HEK293T (cell line): ENCODE data around the gene C3.
"Not testable (repeated sequence)": the region's sequence is repeated elsewhere in the genome, so short reads cannot be mapped to it uniquely, and the experiment has no call there.

Experiments used
- CTCF ChIA-PET: fragments of 350-600 bp; formaldehyde crosslinking; extraction: SDS; loops from one replicate; lab custom pipeline; 2021; ENCODE audit warnings: antibody characterized with exemption, inconsistent platforms; lab: Yijun Ruan, JAX
- POLR2A ChIA-PET: fragments of 350-600 bp; formaldehyde crosslinking; extraction: SDS; loops from one replicate; lab custom pipeline; 2020; ENCODE audit warnings: antibody characterized with exemption, inconsistent platforms; lab: Yijun Ruan, JAX
- DNase-seq: peaks from one replicate; pipeline ENCODE4 v3.0.0; 2012; ENCODE audit warnings: mixed read lengths; ENCODE audit errors: extremely low spot score
- ARNT ChIP-seq: fragments of 450-650 bp; IDR thresholded peaks from 2 replicates; pipeline ENCODE4 v1.6.1; 2017; ENCODE audit warnings: mild to moderate bottlenecking
- BHLHE40 ChIP-seq: fragments of 450-650 bp; IDR thresholded peaks from 2 replicates; pipeline ENCODE4 v1.6.1; 2016; ENCODE audit warnings: mild to moderate bottlenecking, moderate library complexity, borderline replicate concordance
- CTBP1 ChIP-seq: fragments of 450-650 bp; IDR thresholded peaks from 2 replicates; pipeline ENCODE4 v1.6.1; 2016; ENCODE audit warnings: borderline replicate concordance
- ELF4 ChIP-seq: fragments of 450-650 bp; IDR thresholded peaks from 2 replicates; pipeline ENCODE4 v1.6.1; 2017; ENCODE audit warnings: antibody characterized with exemption
- FOXA1 ChIP-seq: fragments of 450-650 bp; IDR thresholded peaks from 2 replicates; pipeline ENCODE4 v1.6.1; 2016; ENCODE audit warnings: mild to moderate bottlenecking
- FOXK2 ChIP-seq: fragments of 450-650 bp; IDR thresholded peaks from 2 replicates; pipeline ENCODE4 v1.6.1; 2016; ENCODE audit warnings: mild to moderate bottlenecking
- FOXM1 ChIP-seq: fragments of 450-650 bp; IDR thresholded peaks from 2 replicates; pipeline ENCODE4 v1.6.1; 2017; ENCODE audit warnings: mild to moderate bottlenecking, borderline replicate concordance
- HDGF ChIP-seq: fragments of 450-650 bp; IDR thresholded peaks from 2 replicates; pipeline ENCODE4 v1.6.1; 2017; ENCODE audit warnings: antibody characterized with exemption, borderline replicate concordance
- L3MBTL2 ChIP-seq: fragments of 450-650 bp; conservative IDR thresholded peaks from 2 replicates; pipeline ENCODE4 v1.6.1; 2016; ENCODE audit warnings: mild to moderate bottlenecking
- LEF1 ChIP-seq: fragments of 450-650 bp; IDR thresholded peaks from 2 replicates; pipeline ENCODE4 v1.6.1; 2017; ENCODE audit warnings: mild to moderate bottlenecking, borderline replicate concordance
- NFRKB ChIP-seq: fragments of 450-650 bp; IDR thresholded peaks from 2 replicates; pipeline ENCODE4 v1.6.1; 2016; ENCODE audit warnings: mild to moderate bottlenecking, moderate library complexity
- PKNOX1 ChIP-seq: fragments of 450-650 bp; IDR thresholded peaks from 2 replicates; pipeline ENCODE4 v1.6.1; 2016
- SP1 ChIP-seq: fragments of 450-650 bp; IDR thresholded peaks from 2 replicates; pipeline ENCODE4 v1.6.1; 2017
- SUZ12 ChIP-seq: fragments of 450-650 bp; IDR thresholded peaks from 2 replicates; pipeline ENCODE4 v1.6.1; 2016; ENCODE audit warnings: mild to moderate bottlenecking
- TARDBP ChIP-seq: fragments of 450-650 bp; IDR thresholded peaks from 2 replicates; pipeline ENCODE4 v1.6.1; 2016
- ZNF384 ChIP-seq: fragments of 450-650 bp; IDR thresholded peaks from 2 replicates; pipeline ENCODE4 v1.6.1; 2016

C3 gene

GRCh38 chr19:6712692-6713670, 7.5 kb downstream of the C3 start:
- DNase-seq, result no peak
- no peak for TF ChIP-seq ARNT
- TF ChIP-seq BHLHE40, result no peak
- no peak for TF ChIP-seq CTBP1
- no peak for TF ChIP-seq L3MBTL2
- no peak for TF ChIP-seq ELF4
- no peak for TF ChIP-seq ZNF384
- TF ChIP-seq HDGF, result no peak
- no peak for TF ChIP-seq SUZ12
- TF ChIP-seq NFRKB, result no peak
- TF ChIP-seq PKNOX1, result no peak
- TF ChIP-seq FOXK2, result no peak
- TF ChIP-seq LEF1, result no peak
- TF ChIP-seq SP1, result no peak
- TF ChIP-seq TARDBP, result no peak
- no peak for TF ChIP-seq FOXM1
- TF ChIP-seq FOXA1, result no peak
- ChIA-PET CTCF (no interaction called here), POLR2A (no interaction called here)

GRCh38 chr19:6712231-6712630, 8.2 kb downstream of the C3 start:
- ChIA-PET CTCF (no interaction called here), POLR2A (no interaction called here)
- no peak for DNase-seq
- TF ChIP-seq FOXM1, result no peak

- ChIA-PET CTCF (no interaction called here), POLR2A (no interaction called here)
- TF ChIP-seq FOXA1 (no peak), BHLHE40 (no peak), FOXK2 (no peak)
- no peak for DNase-seq
These were observed 8.8 kb downstream of the C3 start for GRCh38 chr19:6711605-6712004.

DNA sequence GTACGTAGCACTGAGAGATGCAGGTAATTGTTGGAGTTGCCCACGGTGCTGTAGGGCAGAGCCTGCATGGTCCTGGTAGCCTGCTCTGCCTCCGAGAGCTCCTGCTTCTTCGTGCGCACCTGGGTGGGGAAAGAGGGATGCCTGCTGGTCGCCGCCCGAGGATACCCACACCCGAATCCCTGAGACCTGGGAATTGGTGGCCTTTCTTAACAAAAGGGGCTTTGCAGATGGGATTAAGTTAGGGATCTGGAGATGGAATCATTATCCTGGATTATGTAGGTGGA, 9.4 kb downstream of the C3 start:
- ChIA-PET CTCF (interaction anchor here (0.5 kb wide), 1 partner anchor 631 kb away, joined by 3 read pairs; no protein-coding TSS in a partner anchor), POLR2A (no interaction called here)
- no peak for DNase-seq
- TF ChIP-seq FOXM1 (no peak), NFRKB (no peak), SP1 (no peak), CTBP1 (no peak), L3MBTL2 (no peak), PKNOX1 (no peak), LEF1 (no peak), BHLHE40 (no peak), SUZ12 (no peak), HDGF (no peak), TARDBP (no peak), FOXA1 (no peak), ZNF384 (no peak), ELF4 (no peak), FOXK2 (no peak), ARNT (no peak)

GRCh38 chr19:6710273-6711077, 10.0 kb downstream of the C3 start:
- ChIA-PET CTCF (interaction anchor here (0.5 kb wide), 1 partner anchor 630 kb away, joined by 3 read pairs; no protein-coding TSS in a partner anchor), POLR2A (no interaction called here)
- TF ChIP-seq PKNOX1 (peak; percentile 59; the same call in 1 of the 2 replicates), TARDBP (peak; percentile 36; the same call in 1 of the 2 replicates), FOXK2 (no peak)
- DNase-seq, result no peak

GRCh38 chr19:6709549-6709948, 10.9 kb downstream of the C3 start:
- ChIA-PET POLR2A (no interaction called here), CTCF (no interaction called here)
- no peak for DNase-seq
- no peak for TF ChIP-seq HDGF
- no peak for TF ChIP-seq SUZ12
- TF ChIP-seq ELF4, result no peak
- TF ChIP-seq FOXA1, result no peak
- no peak for TF ChIP-seq ARNT
- TF ChIP-seq PKNOX1, result no peak
- no peak for TF ChIP-seq ZNF384
- no peak for TF ChIP-seq CTBP1
- TF ChIP-seq L3MBTL2, result no peak
- TF ChIP-seq NFRKB, result no peak
- no peak for TF ChIP-seq LEF1
- no peak for TF ChIP-seq BHLHE40
- TF ChIP-seq TARDBP, result no peak
- no peak for TF ChIP-seq SP1
- TF ChIP-seq FOXK2, result no peak
- TF ChIP-seq FOXM1, result no peak

DNA sequence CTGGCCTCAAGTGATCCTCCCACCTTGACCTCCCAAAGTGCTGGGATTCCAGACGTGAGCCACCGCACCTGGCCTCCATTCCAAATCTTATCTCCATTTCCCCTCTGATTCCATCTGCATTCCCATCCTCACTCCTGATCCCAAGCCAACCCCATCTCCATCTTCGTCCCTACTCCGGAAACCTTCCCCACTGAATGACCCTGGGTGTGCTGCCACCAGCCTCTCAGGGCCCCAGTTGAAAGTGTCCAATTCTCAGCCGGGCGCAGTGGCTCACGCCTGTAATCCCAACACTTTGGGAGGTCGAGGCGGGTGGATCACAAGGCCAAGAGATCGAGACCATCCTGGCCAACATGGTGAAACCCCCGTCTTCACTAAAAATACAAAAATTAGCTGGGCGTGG, 11.5 kb downstream of the C3 start:
- CTCF ChIA-PET, DNase-seq, POLR2A ChIA-PET: not testable (repeated sequence)
